Dermis lymphatic vessel endothelial cell (primary cell): ENCODE measurements around the gene PGD. TPM values are rescaled to one million over a fixed set of nuclear protein-coding genes. Genes with fewer than 3 reads are reported as not detected.

Experiments used
- total RNA-seq: library from RNA; depleted of rRNA; stranded (reverse); fragments of >200 nt; gene quantifications from 2 replicates; pipeline ENCODE4 v1.2.1, GENCODE V29; 2014

PGD gene
- 48.8 and 52.2 TPM in 2 replicates for total RNA-seq

DNA sequence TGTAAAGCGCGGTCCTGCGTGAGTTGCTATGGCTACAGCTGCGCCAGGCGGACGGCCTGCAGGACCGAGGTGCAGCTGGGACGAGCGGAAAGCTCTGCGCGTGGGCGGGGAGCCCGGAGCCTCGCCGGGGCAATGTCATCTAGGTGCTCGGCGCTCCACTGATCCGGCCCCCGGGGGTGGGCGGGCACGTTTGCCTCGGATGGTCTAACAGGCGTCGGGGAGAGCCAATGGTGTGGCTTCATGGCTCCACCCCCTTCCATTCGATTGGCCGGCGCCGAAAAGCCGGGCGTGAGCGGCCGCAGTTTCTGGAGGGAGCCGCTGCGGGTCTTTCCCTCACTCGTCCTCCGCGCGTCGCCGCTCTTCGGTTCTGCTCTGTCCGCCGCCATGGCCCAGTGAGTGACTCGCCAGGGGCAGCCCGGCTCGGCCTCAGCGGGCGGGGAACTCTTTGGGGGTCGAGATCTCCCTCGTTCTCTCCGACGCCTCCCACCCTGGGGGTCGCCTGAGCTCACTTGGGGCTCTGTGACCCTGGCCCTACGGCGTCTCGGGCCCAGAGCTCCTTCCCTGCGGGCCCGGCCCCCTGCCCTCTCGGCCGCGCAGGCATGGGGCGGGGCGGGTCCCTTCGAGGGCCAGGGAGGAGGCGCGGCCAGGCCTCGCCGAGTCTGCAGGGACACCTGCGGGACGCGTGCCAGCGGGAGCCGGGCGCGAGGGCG is at the start of gene PGD:
Gene PGD, plus strand, starts transcription at position 331 of the 710 bp plus-strand sequence. Its CDS starts 54 bp downstream, at position 385.

DNA sequence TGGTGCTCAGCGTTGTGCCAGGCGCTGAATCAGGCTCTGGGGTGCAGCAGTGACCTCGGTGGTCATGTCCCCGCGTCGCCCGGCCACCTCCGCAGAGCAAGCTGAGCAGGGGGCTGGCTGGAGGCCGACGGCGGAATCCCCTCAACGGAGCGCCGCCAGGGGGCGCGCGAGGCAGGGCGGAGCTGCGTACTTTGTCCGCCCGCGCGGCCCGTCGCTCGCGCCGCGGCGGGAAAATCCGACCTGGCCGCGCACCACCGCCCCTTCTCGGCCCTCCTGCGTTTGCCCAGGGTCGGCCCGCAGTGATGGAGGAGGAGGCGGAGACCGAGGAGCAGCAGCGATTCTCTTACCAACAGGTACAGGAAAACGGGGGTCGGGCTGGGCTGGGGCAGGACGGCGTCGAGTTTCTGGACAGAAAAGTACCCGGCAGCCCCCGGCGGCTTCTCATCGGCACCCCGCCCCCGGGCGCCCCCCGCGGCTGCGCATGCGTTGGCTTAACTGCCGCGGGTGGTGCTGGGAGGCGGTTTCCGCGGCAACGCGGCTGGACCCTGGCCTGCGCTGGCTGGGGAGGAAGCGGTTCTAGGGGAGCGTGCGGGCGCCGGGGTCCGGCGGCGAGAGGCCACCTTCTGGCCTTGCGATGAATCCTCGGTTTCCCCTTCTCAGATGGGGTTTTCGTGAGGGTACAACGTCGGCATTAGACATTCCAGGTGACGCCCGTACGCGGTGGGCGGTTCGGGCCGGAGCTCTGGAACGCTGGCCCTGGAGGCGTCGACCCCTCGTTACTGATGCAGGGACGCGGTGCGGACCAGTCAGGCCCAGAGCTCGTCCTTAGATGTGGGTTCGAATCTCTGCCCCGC is 31.6 kb downstream of the PGD start, which contains the start of gene CENPS:
Gene CENPS, plus strand, starts transcription at position 218 of the 854 bp plus-strand sequence. Its CDS starts 85 bp downstream, at position 303.

DNA sequence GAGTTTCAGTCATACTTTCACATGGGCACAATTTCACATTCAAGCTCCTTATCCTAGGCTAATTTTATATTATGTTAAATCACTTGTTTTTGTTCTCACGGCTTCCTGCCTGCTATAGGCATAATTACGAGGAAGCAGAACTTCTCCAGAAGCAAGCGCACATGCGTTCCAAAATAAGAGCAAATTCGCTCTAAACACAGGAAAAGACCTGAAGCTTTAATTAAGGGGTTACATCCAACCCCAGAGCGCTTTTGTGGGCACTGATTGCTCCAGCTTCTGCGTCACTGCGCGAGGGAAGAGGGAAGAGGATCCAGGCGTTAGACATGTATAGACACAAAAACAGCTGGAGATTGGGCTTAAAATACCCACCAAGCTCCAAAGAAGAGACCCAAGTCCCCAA is 50.9 kb downstream of the PGD start, which contains the start of gene CORT:
Gene CORT, plus strand, starts transcription at position 281 of the 400 bp plus-strand sequence. CDS start 193 bp downstream, outside the sequence.

Other genes with a start within 250 kb of the PGD start
- 30.0 and 38.7 TPM in 2 replicates for gene KIF1B, start 188.5 kb upstream of the PGD start, total RNA-seq
- gene CENPS, start 31.4 kb downstream of the PGD start, total RNA-seq: 5.9 TPM in 2 replicates
- gene CORT, start 51.0 kb downstream of the PGD start, total RNA-seq: 0.17 TPM in 1 of 2 replicates, not detected in the other
- gene DFFA, start 73.5 kb downstream of the PGD start, total RNA-seq: 41.4 and 45.6 TPM in 2 replicates
- gene PEX14, start 75.9 kb downstream of the PGD start, total RNA-seq: 7.8 and 9.5 TPM in 2 replicates